RWPE1 (cell line): Measurements from ENCODE around the gene PATJ.

ENCODE experiments used
- CTCF ChIA-PET: fragments of 350-600 bp; sonication (Branson Sonifier 250); formaldehyde crosslinking; extraction: SDS; loops from one replicate; lab custom pipeline; 2021; lab: Yijun Ruan, JAX
- POLR2A ChIA-PET: fragments of 400-600 bp; formaldehyde crosslinking; extraction: SDS; loops from one replicate; lab custom pipeline; 2020; ENCODE audit warnings: antibody characterized with exemption; ENCODE audit not compliant: low non-redundant PET; lab: Yijun Ruan, JAX
- DNase-seq: peaks from one replicate; pipeline ENCODE4 v3.0.0; 2012; ENCODE audit warnings: low spot score
- H3K27ac ChIP-seq: fragments of 450-650 bp; 2 replicates; pipeline ENCODE4 v1.5.1; 2017
- TF ChIP-seq, protein P1 (sequence below): fragments of 450-650 bp; conservative IDR thresholded peaks from 2 replicates; pipeline ENCODE4 v1.5.1; 2017; ENCODE audit warnings: low read depth, mild to moderate bottlenecking

Gene PATJ

DNA sequence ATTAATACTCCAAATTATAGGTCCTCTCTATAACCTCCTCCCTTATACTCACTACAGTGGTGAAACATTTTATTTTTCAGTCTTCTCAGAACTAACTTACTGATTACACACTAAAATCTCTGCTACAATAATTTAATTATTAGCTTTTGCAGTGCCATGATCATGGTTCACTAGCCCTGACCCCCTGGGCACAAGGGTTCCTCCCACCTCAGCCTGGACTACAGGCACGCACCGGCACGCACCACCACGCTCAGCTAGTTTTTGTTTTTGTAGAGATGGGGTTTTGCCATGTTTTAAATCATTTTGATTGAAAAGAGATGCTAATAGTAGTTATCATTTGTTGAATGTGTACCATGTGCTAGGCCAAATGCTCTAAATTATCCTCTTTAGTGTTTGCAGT is 6.3 kb downstream of the PATJ start:
- TF ChIP-seq, protein P1, sequence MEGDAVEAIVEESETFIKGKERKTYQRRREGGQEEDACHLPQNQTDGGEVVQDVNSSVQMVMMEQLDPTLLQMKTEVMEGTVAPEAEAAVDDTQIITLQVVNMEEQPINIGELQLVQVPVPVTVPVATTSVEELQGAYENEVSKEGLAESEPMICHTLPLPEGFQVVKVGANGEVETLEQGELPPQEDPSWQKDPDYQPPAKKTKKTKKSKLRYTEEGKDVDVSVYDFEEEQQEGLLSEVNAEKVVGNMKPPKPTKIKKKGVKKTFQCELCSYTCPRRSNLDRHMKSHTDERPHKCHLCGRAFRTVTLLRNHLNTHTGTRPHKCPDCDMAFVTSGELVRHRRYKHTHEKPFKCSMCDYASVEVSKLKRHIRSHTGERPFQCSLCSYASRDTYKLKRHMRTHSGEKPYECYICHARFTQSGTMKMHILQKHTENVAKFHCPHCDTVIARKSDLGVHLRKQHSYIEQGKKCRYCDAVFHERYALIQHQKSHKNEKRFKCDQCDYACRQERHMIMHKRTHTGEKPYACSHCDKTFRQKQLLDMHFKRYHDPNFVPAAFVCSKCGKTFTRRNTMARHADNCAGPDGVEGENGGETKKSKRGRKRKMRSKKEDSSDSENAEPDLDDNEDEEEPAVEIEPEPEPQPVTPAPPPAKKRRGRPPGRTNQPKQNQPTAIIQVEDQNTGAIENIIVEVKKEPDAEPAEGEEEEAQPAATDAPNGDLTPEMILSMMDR = no peak
- H3K27ac ChIP-seq = no peak overlapping the region
- ChIA-PET CTCF (interaction anchor here (0.6 kb wide), 1 partner anchor 50 kb away, joined by 3 read pairs; no protein-coding TSS in a partner anchor), POLR2A (no interaction called here)
- DNase-seq = no peak

DNA sequence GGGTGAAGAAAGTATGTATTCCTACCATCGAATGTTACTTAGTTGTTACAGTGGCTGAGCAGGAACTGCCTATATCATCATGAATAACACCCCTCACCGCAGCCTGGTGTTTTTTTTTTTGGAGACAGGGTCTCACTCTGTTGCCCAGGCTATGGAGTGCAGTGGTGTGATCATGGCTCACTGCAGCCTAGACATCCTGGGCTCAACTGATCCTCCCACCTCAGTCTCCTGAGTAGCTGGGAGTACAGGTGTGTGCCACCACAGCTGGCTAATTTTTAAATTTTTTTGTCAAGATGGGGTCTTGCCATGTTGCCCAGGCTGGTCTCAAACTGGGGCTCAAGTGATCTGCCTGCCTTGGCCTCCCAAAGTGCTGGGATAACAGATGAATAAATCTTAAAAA is 7.3 kb downstream of the PATJ start:
- POLR2A ChIA-PET = no interaction called here
- no peak overlapping the region for H3K27ac ChIP-seq
- TF ChIP-seq, protein P1 = no peak
- no peak for DNase-seq
- CTCF ChIA-PET = no interaction called here

DNA sequence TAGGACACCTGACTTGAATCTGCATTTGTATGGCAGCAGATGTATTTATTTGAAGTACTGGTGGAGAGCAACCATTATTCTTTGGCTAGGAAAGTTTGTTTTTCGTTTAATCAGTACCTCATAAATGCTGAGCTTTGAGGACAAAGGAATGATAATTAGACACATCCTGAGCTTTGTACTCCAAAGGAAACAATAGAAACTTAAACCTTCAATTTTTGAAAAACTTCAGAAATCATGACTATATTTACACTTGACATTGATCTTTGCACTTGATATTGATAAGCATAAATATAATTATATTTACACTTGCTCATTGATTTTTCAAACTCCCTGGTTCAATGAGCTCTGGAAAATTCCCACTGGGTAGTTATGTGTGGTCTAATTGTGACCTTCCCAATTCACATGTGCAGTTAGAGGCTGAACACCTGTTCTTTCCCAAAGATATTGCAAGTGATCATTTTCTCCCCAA is 10.7 kb downstream of the PATJ start:
- ChIA-PET POLR2A (no interaction called here), CTCF (interaction anchor here (0.5 to 0.8 kb wide), 2 partner anchors 9 to 69 kb away, joined by 3 read pairs; no protein-coding TSS in a partner anchor)
- TF ChIP-seq, protein P1 = no peak
- no peak for DNase-seq
- H3K27ac ChIP-seq = no peak overlapping the region

DNA sequence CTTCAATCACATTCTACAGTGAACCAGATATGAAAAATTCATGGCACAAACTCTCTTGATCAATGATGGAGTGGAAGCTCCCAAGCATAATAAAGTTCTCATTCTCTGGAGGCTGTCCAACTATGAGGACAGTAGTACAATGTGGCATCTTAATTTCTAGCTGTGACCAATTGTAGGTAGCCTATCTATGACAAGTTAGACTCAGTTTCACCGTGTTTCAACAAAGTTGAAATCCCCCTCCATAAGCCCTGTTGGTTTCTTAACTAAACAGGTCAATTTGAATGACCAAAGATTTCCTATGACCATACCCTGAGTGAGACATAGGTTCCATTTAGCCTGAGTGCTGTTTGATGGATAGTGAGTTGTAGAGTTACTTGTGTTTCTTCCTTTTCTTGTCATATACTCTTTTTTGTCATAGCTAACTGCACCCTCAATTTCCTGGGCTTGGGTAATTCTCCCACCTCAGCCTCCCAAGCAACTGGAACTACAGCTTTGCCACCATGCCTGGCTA is 11.8 kb downstream of the PATJ start:
- no peak overlapping the region for H3K27ac ChIP-seq
- ChIA-PET CTCF (no interaction called here), POLR2A (no interaction called here)
- TF ChIP-seq, protein P1 = no peak
- DNase-seq = no peak

DNA sequence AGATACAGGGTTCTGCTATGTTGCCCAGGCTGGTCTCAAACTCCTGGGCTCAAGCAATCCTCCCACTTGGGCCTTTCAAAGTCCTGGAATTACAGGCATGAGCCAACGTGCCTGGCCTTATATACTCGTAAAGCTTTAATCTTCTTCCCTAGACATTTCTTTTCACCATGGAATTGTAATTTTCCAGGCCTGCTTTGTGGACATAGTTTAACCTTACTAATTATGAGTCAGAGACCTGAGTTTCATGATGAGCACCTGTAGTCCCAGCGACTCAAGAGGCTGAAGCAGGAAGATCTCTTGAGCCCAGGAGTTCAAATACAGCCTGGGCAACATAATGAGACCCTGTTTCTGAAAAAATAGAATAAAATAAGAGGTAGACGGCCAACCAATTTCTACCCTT is 12.3 kb downstream of the PATJ start:
- TF ChIP-seq, protein P1 = no peak
- CTCF ChIA-PET = no interaction called here
- H3K27ac ChIP-seq = no peak overlapping the region
- peak; percentile 64 for DNase-seq
- POLR2A ChIA-PET = no interaction called here

DNA sequence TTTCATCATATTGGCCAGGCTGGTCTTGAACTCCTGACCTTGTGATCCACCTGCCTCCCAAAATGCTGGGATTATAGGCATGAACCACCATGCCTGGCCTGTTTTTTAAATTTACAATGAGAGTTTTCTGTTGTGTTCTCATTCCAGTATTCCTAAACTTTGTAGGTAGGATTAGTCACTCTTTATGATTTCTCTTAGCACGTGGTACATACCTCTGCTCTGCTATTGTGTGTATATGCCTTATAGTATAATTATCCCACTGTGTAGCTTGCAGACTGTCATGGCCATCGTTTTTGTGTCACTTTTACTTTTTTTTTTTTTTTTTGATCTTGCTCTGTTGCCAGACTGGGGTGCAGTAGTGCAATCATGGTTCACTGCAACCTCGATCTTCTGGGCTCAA is 14.5 kb downstream of the PATJ start:
- POLR2A ChIA-PET = no interaction called here
- TF ChIP-seq, protein P1 = no peak
- H3K27ac ChIP-seq = no peak overlapping the region
- DNase-seq = no peak
- CTCF ChIA-PET = interaction anchor here (0.6 to 0.7 kb wide), 2 partner anchors 58 to 429 kb away, joined by 3 read pairs; no protein-coding TSS in a partner anchor
